A549 (cell line): ENCODE results near the gene EML5. TPM values are rescaled to one million over a fixed set of nuclear protein-coding genes. Genes with fewer than 3 reads are reported as not detected.

Source experiments
- polyA plus RNA-seq, 4 experiments: library from polyadenylated mRNA; depleted of rRNA in 3 of 4; stranded (reverse); fragments of >200 nt; fragmentation: RNase III in 1 of 4; extraction: RNeasy Plus Mini Kit Qiagen cat#74134 plus additional on column Dnase treatment in 1 of 4; gene quantifications; 2 replicates in 3 of 4; 3 replicates in 1 of 4; pipeline ENCODE4 v1.2.3, GENCODE V29; 2011 to 2017
- small RNA-seq, 6 experiments: library from RNA; depleted of rRNA; stranded (forward); fragments of <200 nt; gene quantifications; one replicate each; pipeline ENCODE3, GENCODE V24; 2012

Gene EML5
- polyA plus RNA-seq, 2 of the 4 experiments (the other 2 are of a cell fraction) = 0.44 to 0.62 TPM

Small RNA genes lying within 50 kb of the gene (small RNA-seq; reads per million reads assigned to genes)
- gene RF00019 (0 reads per million in 6 experiments), gene RNU4-92P (0 reads per million in 6 experiments)

Other genes with a start within 250 kb of the EML5 start
- gene PTPN21, start 237.9 kb downstream of the EML5 start, polyA plus RNA-seq (2011; rRNA removed) = 8.3 and 9.8 TPM in 2 replicates
- 6.0 to 7.2 TPM (median 6.5 TPM) in 3 replicates for gene PTPN21, start 237.9 kb downstream of the EML5 start, polyA plus RNA-seq (2017; fragmentation: RNase III; extraction: RNeasy Plus Mini Kit Qiagen cat#74134 plus additional on column Dnase treatment)
- gene ZC3H14, start 229.9 kb downstream of the EML5 start, polyA plus RNA-seq (2011; rRNA removed) = 141 and 194 TPM in 2 replicates
- 64.5 to 73.3 TPM (median 68.1 TPM) in 3 replicates for gene ZC3H14, start 229.9 kb downstream of the EML5 start, polyA plus RNA-seq (2017; fragmentation: RNase III; extraction: RNeasy Plus Mini Kit Qiagen cat#74134 plus additional on column Dnase treatment)
- 55.1 and 56.8 TPM in 2 replicates for gene TTC8, start 31.7 kb upstream of the EML5 start, polyA plus RNA-seq (2011; rRNA removed)
- 34.4 to 43.3 TPM (median 36.6 TPM) in 3 replicates for gene TTC8, start 31.7 kb upstream of the EML5 start, polyA plus RNA-seq (2017; fragmentation: RNase III; extraction: RNeasy Plus Mini Kit Qiagen cat#74134 plus additional on column Dnase treatment)